Pancreas (tissue), 10 donors: ENCODE results near the gene VAV1. TPM values are rescaled to one million over a fixed set of nuclear protein-coding genes. Genes with fewer than 3 reads are reported as not detected.

Source experiments
- ATAC-seq, 4 donors: fragments of 200-7000 bp; cut with Tn5 transposase; one replicate each; pipeline versions ENCODE4 v1.8.0 to v1.9.1; 2020; ENCODE audit warnings: mild to moderate bottlenecking in 4 of 4, moderate library complexity in 4 of 4
- DNase-seq, 6 donors: peaks; one replicate each; pipeline ENCODE4 v3.0.0-alpha.2; 2020
- FAIRE-seq: peaks from 2 replicates; lab custom pipeline; 2012; peaks lifted over from hg19 to GRCh38; lab: Jason Lieb, UNC
- H3K27ac ChIP-seq, 4 donors: fragments of 200-600 bp; sonication (generic); 1 replicate in 3 of 4; 2 replicates in 1 of 4; pipeline versions ENCODE4 v1.5.0 to v1.8.0; 2020
- H3K27me3 ChIP-seq, 4 donors: fragments of 200-600 bp; one replicate each; pipeline ENCODE4 v1.8.0; 2021
- H3K36me3 ChIP-seq, 3 donors: fragments of 200-600 bp; sonication (generic) in 1 of 3; one replicate each; pipeline versions ENCODE4 v1.5.0 to v1.8.0; 2020 to 2021
- H3K4me1 ChIP-seq, 3 donors: fragments of 200-600 bp; one replicate each; pipeline ENCODE4 v1.8.0; 2021
- H3K4me3 ChIP-seq, 4 donors: fragments of 200-600 bp; sonication (generic) in 2 of 4; one replicate each; pipeline versions ENCODE4 v1.5.0 to v1.8.0; 2020 to 2021
- H3K9me3 ChIP-seq, 4 donors: fragments of 200-600 bp; one replicate each; pipeline ENCODE4 v1.8.0; 2021
- whole genome bisulfite sequencing, 2 donors: extraction: QIAGEN DNeasy Blood & Tissue Kit; methylation state at CpG; one replicate each; pipeline ENCODE4 v1.1.7; 2013; 5-methylcytosine and 5-hydroxymethylcytosine counted together
- intact Hi-C, 3 donors: fragments of 100-400 bp; cut with DNase I; formaldehyde crosslinking; loops; one replicate each; pipeline versions ENCODE4 v1.11.1 to v1.14.2; 2022
- polyA plus RNA-seq, 2 donors: library from polyadenylated mRNA; stranded (reverse); fragments of 200-250 nt; gene quantifications; one replicate each; pipeline ENCODE4 v1.2.3, GENCODE V29; 2013
- total RNA-seq, 6 donors: library from RNA; stranded (reverse); fragmentation: NEBNext Ultra II Directional in 4 of 6; extraction: Animal tissue kit (Norgen Biotek cat#: 25700) in 4 of 6; gene quantifications; one replicate each; pipeline versions ENCODE4 v1.2.1 to v1.2.4, GENCODE V29; 2021 to 2023
- TF ChIP-seq, protein P1 (sequence below), 4 donors: fragments of 200-600 bp; sonication (generic) in 3 of 4; IDR thresholded peaks; one replicate each; pipeline versions ENCODE4 v1.5.0 to v1.8.0; 2021; ENCODE audit warnings: antibody characterized with exemption in 4 of 4
- donor health status: healthy with polysubstance abuse.
- donor health status: DM: no; HTN: no; CAD: no; lungs with moderate emphysema.
- donor health status: DM: no; HTN: no; CAD: no.
- donor health status: control.
- donor health status: control.
- donor health status: Bipolar disorder and iron deficiency.
- donor health status: DM: yes; HTN: yes; CAD: no.
- donor health status: DM: no; HTN: no; CAD: no.
- donor health status: DM: no; HTN: no; CAD: no.
- donor health status: DM: yes; HTN: yes; CAD: no.

VAV1 gene
- total and polyA plus RNA-seq, 8 donors = 0.23 to 7.3 (median 1.2) TPM

- TF ChIP-seq, protein P1, sequence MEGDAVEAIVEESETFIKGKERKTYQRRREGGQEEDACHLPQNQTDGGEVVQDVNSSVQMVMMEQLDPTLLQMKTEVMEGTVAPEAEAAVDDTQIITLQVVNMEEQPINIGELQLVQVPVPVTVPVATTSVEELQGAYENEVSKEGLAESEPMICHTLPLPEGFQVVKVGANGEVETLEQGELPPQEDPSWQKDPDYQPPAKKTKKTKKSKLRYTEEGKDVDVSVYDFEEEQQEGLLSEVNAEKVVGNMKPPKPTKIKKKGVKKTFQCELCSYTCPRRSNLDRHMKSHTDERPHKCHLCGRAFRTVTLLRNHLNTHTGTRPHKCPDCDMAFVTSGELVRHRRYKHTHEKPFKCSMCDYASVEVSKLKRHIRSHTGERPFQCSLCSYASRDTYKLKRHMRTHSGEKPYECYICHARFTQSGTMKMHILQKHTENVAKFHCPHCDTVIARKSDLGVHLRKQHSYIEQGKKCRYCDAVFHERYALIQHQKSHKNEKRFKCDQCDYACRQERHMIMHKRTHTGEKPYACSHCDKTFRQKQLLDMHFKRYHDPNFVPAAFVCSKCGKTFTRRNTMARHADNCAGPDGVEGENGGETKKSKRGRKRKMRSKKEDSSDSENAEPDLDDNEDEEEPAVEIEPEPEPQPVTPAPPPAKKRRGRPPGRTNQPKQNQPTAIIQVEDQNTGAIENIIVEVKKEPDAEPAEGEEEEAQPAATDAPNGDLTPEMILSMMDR (IDR thresholded peaks at IDR 0.05) = no peak
- no peak for FAIRE-seq
- intact Hi-C loops = no loop called here
Observed at GRCh38 chr19:6777434-6777833, 4.9 kb downstream of the VAV1 start.

DNA sequence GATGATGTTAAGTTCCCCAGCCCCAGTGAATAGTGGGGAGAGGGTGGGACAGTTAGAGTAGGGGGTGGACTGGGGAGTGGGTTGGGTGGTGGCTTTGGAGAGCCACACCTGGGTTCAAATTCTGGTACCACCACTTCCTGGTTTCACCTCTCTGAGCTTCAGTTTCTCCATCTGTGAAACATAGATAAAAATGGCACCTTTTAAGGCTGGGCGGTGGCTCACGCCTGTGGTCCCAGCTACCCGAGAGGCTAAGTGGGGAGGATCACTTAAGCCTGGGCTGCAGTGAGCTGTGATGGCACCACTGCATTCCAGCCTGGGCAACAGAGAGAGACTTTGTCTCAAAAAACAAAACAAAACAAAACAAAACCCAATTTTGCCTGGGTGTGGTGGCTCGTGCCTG lies 5.9 kb downstream of the VAV1 start:
- WGBS, 2 donors = 64 to 84% methylated on average over 4 of the region's 4 CpGs
- TF ChIP-seq, protein P1 (IDR thresholded peaks at IDR 0.05) = no peak

More at GRCh38 chr19:6777434-6777833, 4.9 kb downstream of the VAV1 start:
- Histone ChIP-seq H3K4me3 (no peak overlapping the region), H3K4me1 (no peaks in the 10 kb centered on the region), H3K27ac (no peak overlapping the region), H3K27me3 (no peaks in the 10 kb centered on the region), H3K9me3 (no peaks in the 10 kb centered on the region), H3K36me3 (no peaks in the 10 kb centered on the region)
- WGBS, 2 donors = 81 to 86% methylated on average over 2 of the region's 2 CpGs
- no peak for DNase-seq
- ATAC-seq = no peak

GRCh38 chr19:6779206-6779605 lies 6.7 kb downstream of the VAV1 start:
- DNase-seq = no peak
- TF ChIP-seq, protein P1 (IDR thresholded peaks at IDR 0.05) = no peak
- WGBS, 2 donors = 75 to 80% methylated on average over 4 of the region's 4 CpGs
- Histone ChIP-seq H3K27ac (no peak overlapping the region), H3K9me3 (no peaks in the 10 kb centered on the region), H3K36me3 (no peaks in the 10 kb centered on the region), H3K27me3 (no peaks in the 10 kb centered on the region), H3K4me3 (no peak overlapping the region), H3K4me1 (no peaks in the 10 kb centered on the region)
- intact Hi-C loops = no loop called here
- ATAC-seq = no peak
- no peak for FAIRE-seq

More for the DNA sequence above, 5.9 kb downstream of the VAV1 start:
- DNase-seq (no peak), ATAC-seq (no peak), FAIRE-seq (no peak)
- no peak overlapping the region for H3K4me3 ChIP-seq
- no peaks in the 10 kb centered on the region for H3K27me3 ChIP-seq
- intact Hi-C loops = no loop called here
- no peak overlapping the region for H3K27ac ChIP-seq
- H3K36me3 ChIP-seq = no peaks in the 10 kb centered on the region
- no peaks in the 10 kb centered on the region for H3K4me1 ChIP-seq
- H3K9me3 ChIP-seq = no peaks in the 10 kb centered on the region

DNA sequence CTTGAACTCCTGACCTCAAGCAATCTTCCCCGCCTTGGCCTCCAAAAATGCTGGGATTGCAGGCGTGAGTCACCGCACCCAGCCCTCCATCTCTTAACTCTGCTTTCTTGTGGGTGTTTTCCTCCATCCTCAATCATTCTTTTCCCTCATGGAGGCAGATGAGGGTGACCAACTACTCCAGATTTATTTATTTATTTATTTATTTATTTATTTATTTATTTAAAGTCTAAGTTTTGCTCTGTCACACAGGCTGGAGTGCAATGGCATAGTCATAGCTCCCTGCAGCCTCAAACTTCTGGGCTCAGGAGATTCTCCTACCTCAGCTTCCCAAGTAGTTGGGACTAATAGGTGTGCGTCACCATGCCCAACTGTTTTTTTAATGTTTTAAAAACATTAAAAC lies 14.9 kb downstream of the VAV1 start:
- Histone ChIP-seq H3K9me3 (no peaks in the 10 kb centered on the region), H3K4me3 (no peak overlapping the region), H3K27ac (no peak overlapping the region), H3K4me1 (no peaks in the 10 kb centered on the region), H3K27me3 (no peaks in the 10 kb centered on the region), H3K36me3 (no peaks in the 10 kb centered on the region)
- ATAC-seq (no peak), DNase-seq (no peak), FAIRE-seq (no peak)
- WGBS, 2 donors = 80 to 90% methylated on average over 4 of the region's 4 CpGs
- intact Hi-C loops = no loop called here
- TF ChIP-seq, protein P1 (IDR thresholded peaks at IDR 0.05) = no peak

GRCh38 chr19:6788896-6789295 lies 16.4 kb downstream of the VAV1 start:
- WGBS, 2 donors = 52 to 65% methylated on average over 4 of the region's 4 CpGs
- H3K27me3 ChIP-seq = no peaks in the 10 kb centered on the region
- TF ChIP-seq, protein P1 (IDR thresholded peaks at IDR 0.05) = no peak
- ATAC-seq (no peak), FAIRE-seq (no peak), DNase-seq (no peak)
- no peak overlapping the region for H3K4me3 ChIP-seq
- no peaks in the 10 kb centered on the region for H3K36me3 ChIP-seq
- no peaks in the 10 kb centered on the region for H3K4me1 ChIP-seq
- intact Hi-C loops = no loop called here
- H3K27ac ChIP-seq = no peak overlapping the region
- H3K9me3 ChIP-seq = no peaks in the 10 kb centered on the region
